Measurements from ENCODE around the gene GSAP. TPM values are rescaled to one million over a fixed set of nuclear protein-coding genes. Genes with fewer than 3 reads are reported as not detected.

Gene GSAP
- total RNA-seq, 6 experiments from 2014 or later: 14.1 to 34.6 (median 26.5) TPM

DNA sequence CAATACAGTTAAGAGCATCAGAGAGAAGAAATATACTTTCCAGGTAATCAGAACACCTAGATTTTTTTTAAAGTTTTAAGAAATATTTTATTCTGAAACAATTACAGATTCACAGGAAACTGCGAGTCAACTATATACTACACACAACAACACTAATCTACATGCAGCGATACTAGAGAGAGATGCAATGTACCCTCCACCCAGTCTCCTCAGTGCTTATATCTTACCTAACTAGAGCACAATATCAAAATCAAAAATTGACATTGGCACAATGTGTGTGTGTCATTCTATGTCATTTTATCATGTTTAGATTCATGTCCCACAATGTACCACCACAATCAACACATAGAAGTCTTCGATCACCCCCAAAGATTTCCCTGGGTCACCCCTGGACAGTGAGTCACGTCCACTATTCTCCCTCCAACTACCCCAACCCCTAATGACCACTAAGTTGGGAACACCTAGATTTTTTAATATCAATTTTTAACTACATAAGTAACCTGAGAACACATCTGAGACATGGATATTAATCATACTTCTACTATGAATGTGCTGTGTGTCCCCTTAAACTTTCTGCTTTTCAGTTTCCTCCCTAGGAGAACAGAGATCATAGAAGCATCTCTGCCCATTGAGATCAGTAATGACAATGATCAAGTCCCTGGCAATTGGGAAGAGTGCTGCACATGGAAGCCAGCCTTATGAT, 86.5 kb downstream of the GSAP start:
- ATAC-seq: no peak
- H3K27me3 ChIP-seq: no peaks in the 10 kb centered on the region
- no peaks in the 10 kb centered on the region for H3K36me3 ChIP-seq
- no peaks in the 10 kb centered on the region for H3K9me3 ChIP-seq
- 98% methylated on average over 4 of the region's 4 CpGs for WGBS (ENCODE audit: insufficient coverage, low coverage, low lambda C conversion rate, missing lambda C conversion rate)
- intact Hi-C loops (cut with DNase I): loop anchor here in 1 of 2 donors (10.0 kb wide), 1 partner anchor 75 kb away; no protein-coding TSS in a partner anchor
- H3K27ac ChIP-seq: no peak overlapping the region
- DNase-seq: no peak
- H3K4me3 ChIP-seq: no peak overlapping the region
- H3K4me1 ChIP-seq: peaks cover 0 to 7% (median 0%) of the 10 kb centered on the region in 4 donors
- TF ChIP-seq POLR2A (IDR thresholded peaks at IDR 0.05): no peak
- TF ChIP-seq, protein P1, sequence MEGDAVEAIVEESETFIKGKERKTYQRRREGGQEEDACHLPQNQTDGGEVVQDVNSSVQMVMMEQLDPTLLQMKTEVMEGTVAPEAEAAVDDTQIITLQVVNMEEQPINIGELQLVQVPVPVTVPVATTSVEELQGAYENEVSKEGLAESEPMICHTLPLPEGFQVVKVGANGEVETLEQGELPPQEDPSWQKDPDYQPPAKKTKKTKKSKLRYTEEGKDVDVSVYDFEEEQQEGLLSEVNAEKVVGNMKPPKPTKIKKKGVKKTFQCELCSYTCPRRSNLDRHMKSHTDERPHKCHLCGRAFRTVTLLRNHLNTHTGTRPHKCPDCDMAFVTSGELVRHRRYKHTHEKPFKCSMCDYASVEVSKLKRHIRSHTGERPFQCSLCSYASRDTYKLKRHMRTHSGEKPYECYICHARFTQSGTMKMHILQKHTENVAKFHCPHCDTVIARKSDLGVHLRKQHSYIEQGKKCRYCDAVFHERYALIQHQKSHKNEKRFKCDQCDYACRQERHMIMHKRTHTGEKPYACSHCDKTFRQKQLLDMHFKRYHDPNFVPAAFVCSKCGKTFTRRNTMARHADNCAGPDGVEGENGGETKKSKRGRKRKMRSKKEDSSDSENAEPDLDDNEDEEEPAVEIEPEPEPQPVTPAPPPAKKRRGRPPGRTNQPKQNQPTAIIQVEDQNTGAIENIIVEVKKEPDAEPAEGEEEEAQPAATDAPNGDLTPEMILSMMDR (IDR thresholded peaks at IDR 0.05): no peak

DNA sequence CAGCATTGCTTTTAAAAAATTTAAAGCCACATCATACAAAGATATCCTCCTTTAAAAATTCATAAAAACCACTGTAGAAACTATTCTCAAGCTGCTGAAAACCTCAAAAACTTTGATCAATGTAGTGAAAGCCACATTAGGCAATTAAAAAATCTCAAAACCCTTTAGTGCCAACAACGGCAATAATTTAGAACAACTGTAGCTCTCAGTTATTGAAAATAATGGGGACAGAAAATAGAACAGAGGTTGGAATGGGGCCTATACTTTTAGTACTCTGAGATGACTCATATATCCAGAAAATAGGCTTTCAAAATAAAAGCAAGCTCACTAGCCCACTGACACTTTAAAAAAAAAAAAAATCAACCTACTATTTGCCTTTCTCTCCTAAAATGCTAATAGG, 87.5 kb downstream of the GSAP start:
- DNase-seq (no peak), ATAC-seq (no peak)
- TF ChIP-seq POLR2A (IDR thresholded peaks at IDR 0.05): no peak
- TF ChIP-seq, protein P1 (IDR thresholded peaks at IDR 0.05): no peak
- 42% methylated on average over 1 of the region's 1 CpG for WGBS (ENCODE audit: insufficient coverage, low coverage, low lambda C conversion rate, missing lambda C conversion rate)
- Histone ChIP-seq H3K4me1 (peaks cover 0 to 7% (median 0%) of the 10 kb centered on the region in 4 donors), H3K27me3 (no peaks in the 10 kb centered on the region), H3K27ac (no peak overlapping the region), H3K36me3 (no peaks in the 10 kb centered on the region), H3K9me3 (no peaks in the 10 kb centered on the region), H3K4me3 (no peak overlapping the region)
- intact Hi-C loops (cut with DNase I): loop anchor here in 1 of 2 donors (10.0 kb wide), 1 partner anchor 74 kb away; no protein-coding TSS in a partner anchor

DNA sequence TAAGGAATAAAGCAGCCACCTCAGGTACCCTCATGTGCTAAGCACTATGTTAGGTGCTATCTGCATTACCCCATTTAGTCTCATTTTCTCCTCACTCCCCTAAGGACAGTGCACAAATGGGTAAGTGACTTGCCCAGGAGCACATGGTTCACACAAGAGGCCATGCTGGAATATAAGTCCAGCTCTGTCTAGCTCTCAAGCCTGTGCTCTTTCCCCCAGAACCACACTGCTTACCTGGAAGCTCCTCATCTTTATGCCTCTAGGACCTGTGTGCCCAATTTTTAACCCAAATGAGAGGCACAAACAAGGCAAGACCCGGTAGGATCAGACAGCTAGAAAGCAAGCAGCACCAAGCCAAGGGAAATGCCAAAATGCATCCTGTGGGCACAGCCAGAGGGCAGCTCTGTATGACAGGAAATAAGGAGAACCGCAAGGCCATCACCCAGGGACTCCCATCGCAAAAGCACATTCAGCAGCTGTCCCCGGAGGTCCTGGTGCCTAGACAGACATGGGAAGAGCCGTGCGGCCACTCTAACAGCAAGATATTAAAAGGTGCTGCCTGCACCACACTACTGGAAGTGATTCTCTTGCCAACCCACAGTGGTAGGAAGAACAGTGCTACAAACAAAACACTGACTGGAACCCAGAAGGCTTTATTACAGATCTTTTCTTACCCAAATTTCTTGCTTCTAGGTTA, 88.1 kb downstream of the GSAP start:
- WGBS (ENCODE audit: insufficient coverage, low coverage, low lambda C conversion rate, missing lambda C conversion rate): 22% methylated on average over 2 of the region's 6 CpGs
- DNase-seq: no peak
- no peak overlapping the region for H3K4me3 ChIP-seq

DNA sequence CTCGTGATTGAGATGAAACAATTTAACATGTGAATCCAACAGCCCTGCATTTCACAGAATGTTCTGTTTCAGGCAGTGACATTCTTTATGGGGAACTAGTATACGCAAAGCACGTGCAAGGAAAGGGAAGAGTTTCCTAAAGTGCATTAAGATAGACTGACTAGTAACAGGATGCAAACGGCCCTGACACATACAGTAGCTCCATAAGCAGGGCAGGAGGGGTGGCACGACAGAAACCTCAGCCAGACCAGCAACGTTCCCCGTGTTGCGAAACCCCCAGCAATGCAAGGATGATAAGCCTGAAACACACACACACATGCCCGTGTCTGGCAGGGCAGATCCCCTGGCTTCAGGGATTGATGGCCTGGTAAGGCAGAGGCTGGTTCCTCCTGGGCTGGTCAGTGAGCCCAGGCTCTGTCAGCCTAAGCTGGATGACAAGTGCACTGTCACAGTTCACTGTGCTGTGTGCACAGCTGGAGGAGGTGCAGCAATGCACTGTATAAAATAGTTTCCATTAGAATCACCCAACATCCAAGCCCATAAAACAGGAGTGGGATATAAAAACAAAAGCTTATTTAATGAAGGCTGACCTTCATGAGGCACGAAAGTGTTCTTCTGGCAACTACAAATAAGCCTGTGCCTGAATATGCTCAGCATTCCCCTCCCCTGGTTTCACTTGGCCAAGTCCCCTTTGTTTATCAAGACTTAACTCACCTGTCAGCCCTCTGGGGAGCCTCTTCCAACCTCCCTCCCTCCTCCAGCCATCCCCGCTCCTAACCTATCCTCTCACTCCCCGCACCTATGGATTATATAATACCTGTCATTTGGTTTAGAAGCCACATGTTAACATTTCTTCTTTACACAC, 88.8 kb downstream of the GSAP start:
- WGBS (ENCODE audit: insufficient coverage, low coverage, low lambda C conversion rate, missing lambda C conversion rate): 44% methylated on average over 9 of the region's 12 CpGs
- peak; percentile 34 to 60 (median 47) for ATAC-seq
- no peak overlapping the region for H3K27ac ChIP-seq
- no peak overlapping the region for H3K4me3 ChIP-seq
- peaks cover 0 to 7% (median 0%) of the 10 kb centered on the region in 4 donors for H3K4me1 ChIP-seq
- H3K9me3 ChIP-seq: no peaks in the 10 kb centered on the region
- intact Hi-C loops (cut with DNase I): loop anchor here in 1 of 2 donors (10.0 kb wide), 1 partner anchor 72 kb away; no protein-coding TSS in a partner anchor
- no peaks in the 10 kb centered on the region for H3K27me3 ChIP-seq
- no peaks in the 10 kb centered on the region for H3K36me3 ChIP-seq
- TF ChIP-seq, protein P1 (IDR thresholded peaks at IDR 0.05): no peak
- TF ChIP-seq POLR2A (IDR thresholded peaks at IDR 0.05): no peak
- DNase-seq: peak in 2 of 3 donors; percentile 54 to 57

More for the DNA sequence above, 88.1 kb downstream of the GSAP start:
- intact Hi-C loops (cut with DNase I): loop anchor here in 1 of 2 donors (10.0 kb wide), 1 partner anchor 73 kb away; no protein-coding TSS in a partner anchor
- no peaks in the 10 kb centered on the region for H3K36me3 ChIP-seq
- no peaks in the 10 kb centered on the region for H3K27me3 ChIP-seq
- no peak overlapping the region for H3K27ac ChIP-seq
- TF ChIP-seq POLR2A (IDR thresholded peaks at IDR 0.05): no peak
- TF ChIP-seq, protein P1 (IDR thresholded peaks at IDR 0.05): no peak
- no peaks in the 10 kb centered on the region for H3K9me3 ChIP-seq
- H3K4me1 ChIP-seq: peaks cover 0 to 7% (median 0%) of the 10 kb centered on the region in 4 donors
- ATAC-seq: no peak

Data from right lobe of liver (tissue), 6 donors.